Breast epithelium (tissue), 4 donors: Measurements from ENCODE around the gene RABAC1. TPM values are rescaled to one million over a fixed set of nuclear protein-coding genes. Genes with fewer than 3 reads are reported as not detected.

Source experiments
- DNase-seq, 2 donors: peaks; one replicate each; pipeline ENCODE4 v3.0.0-alpha.2; 2019; ENCODE audit warnings: low spot score in 2 of 2
- H3K27ac ChIP-seq, 2 donors: fragments of 200-600 bp; sonication (generic) in 1 of 2; one replicate each; pipeline ENCODE4 v1.5.1; 2016 to 2019; ENCODE audit warnings: mild to moderate bottlenecking in 1 of 2
- H3K27me3 ChIP-seq, 2 donors: fragments of 200-600 bp; sonication (generic) in 1 of 2; one replicate each; pipeline versions ENCODE4 v1.5.1 to v1.6.0; 2017 to 2019; ENCODE audit warnings: control low read depth in 1 of 2, mild to moderate bottlenecking in 1 of 2
- H3K36me3 ChIP-seq: fragments of 200-600 bp; one replicate; pipeline ENCODE4 v1.5.1; 2019
- H3K4me1 ChIP-seq, 2 donors: fragments of 200-600 bp; sonication (generic); one replicate each; pipeline ENCODE4 v1.5.1; 2016 to 2019; ENCODE audit warnings: control low read depth in 1 of 2
- H3K4me3 ChIP-seq, 3 donors: fragments of 200-600 bp; sonication (generic); 1 replicate in 2 of 3; 2 replicates in 1 of 3; pipeline ENCODE4 v1.5.1; 2016 to 2019; ENCODE audit warnings: mild to moderate bottlenecking in 3 of 3, moderate library complexity in 2 of 3
- H3K9me3 ChIP-seq, 2 donors: fragments of 200-600 bp; sonication (generic) in 1 of 2; one replicate each; pipeline ENCODE4 v1.5.1; 2016 to 2019; ENCODE audit warnings: control low read depth in 1 of 2
- POLR2A ChIP-seq: fragments of 450-650 bp; IDR thresholded peaks from one replicate; pipeline ENCODE4 v1.6.1; 2016; ENCODE audit warnings: antibody characterized with exemption, mild to moderate bottlenecking, moderate library complexity
- POLR2AphosphoS5 ChIP-seq, 3 donors: sonication (generic); formaldehyde crosslinking; IDR thresholded peaks; one replicate each; pipeline ENCODE4 v1.6.1; 2017; ENCODE audit warnings: antibody characterized with exemption in 3 of 3
- intact Hi-C: fragments of 100-400 bp; cut with DNase I; formaldehyde crosslinking; loops from one replicate; pipeline ENCODE4 v1.15.1; 2023; ENCODE audit warnings: low total_unique reads
- total RNA-seq, 3 donors: library from RNA; depleted of rRNA; stranded (reverse); fragments of >200 nt; gene quantifications; one replicate each; pipeline ENCODE4 v1.1.0, GENCODE V29; 2016
- TF ChIP-seq, protein P1 (sequence below), 3 donors: fragments of 450-650 bp; IDR thresholded peaks; one replicate each; pipeline ENCODE4 v1.5.1; 2016 to 2017; ENCODE audit warnings: antibody characterized with exemption in 3 of 3, mild to moderate bottlenecking in 3 of 3, moderate library complexity in 3 of 3

Gene RABAC1
- total RNA-seq, 3 donors from 2014 or later: 150 to 190 (median 153) TPM

GRCh38 chr19:41945135-41945766, 13.9 kb downstream of the RABAC1 start:
- Histone ChIP-seq H3K27me3 (peaks cover 0 to 6% of the 10 kb centered on the region in 2 donors), H3K36me3 (no peaks in the 10 kb centered on the region), H3K9me3 (no peaks in the 10 kb centered on the region), H3K27ac (no peak overlapping the region), H3K4me1 (peaks cover 0 to 5% of the 10 kb centered on the region in 2 donors), H3K4me3 (no peak overlapping the region)
- DNase-seq: peak in 1 of 2 donors; percentile 48
- no peak for TF ChIP-seq POLR2A
- TF ChIP-seq, protein P1, sequence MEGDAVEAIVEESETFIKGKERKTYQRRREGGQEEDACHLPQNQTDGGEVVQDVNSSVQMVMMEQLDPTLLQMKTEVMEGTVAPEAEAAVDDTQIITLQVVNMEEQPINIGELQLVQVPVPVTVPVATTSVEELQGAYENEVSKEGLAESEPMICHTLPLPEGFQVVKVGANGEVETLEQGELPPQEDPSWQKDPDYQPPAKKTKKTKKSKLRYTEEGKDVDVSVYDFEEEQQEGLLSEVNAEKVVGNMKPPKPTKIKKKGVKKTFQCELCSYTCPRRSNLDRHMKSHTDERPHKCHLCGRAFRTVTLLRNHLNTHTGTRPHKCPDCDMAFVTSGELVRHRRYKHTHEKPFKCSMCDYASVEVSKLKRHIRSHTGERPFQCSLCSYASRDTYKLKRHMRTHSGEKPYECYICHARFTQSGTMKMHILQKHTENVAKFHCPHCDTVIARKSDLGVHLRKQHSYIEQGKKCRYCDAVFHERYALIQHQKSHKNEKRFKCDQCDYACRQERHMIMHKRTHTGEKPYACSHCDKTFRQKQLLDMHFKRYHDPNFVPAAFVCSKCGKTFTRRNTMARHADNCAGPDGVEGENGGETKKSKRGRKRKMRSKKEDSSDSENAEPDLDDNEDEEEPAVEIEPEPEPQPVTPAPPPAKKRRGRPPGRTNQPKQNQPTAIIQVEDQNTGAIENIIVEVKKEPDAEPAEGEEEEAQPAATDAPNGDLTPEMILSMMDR (IDR thresholded peaks at IDR 0.05): no peak
- TF ChIP-seq POLR2AphosphoS5 (IDR thresholded peaks at IDR 0.05): no peak
- intact Hi-C loops: no loop called here

DNA sequence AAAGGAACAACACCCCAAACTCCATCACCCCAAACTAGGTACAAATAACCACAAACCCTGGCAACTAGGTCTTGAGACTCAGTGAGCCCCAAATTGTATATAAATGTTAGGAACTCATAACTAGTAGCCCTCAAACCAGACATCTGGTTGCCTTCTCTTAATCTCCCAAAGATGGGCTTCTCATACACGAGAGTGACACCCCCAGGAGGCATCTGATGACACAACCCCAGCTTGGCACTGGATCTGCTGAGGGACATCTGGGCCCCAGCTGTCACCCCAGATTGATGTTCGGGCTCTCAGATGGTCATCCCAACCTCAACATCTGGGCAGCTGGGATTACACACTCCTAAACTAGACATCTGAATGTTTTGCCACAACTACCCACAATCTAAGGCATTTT, 14.8 kb downstream of the RABAC1 start:
- Histone ChIP-seq H3K27ac (no peak overlapping the region), H3K4me1 (peaks cover 0 to 5% of the 10 kb centered on the region in 2 donors), H3K9me3 (no peaks in the 10 kb centered on the region), H3K36me3 (no peaks in the 10 kb centered on the region), H3K4me3 (no peak overlapping the region), H3K27me3 (peaks cover 0 to 12% of the 10 kb centered on the region in 2 donors)
- intact Hi-C loops: no loop called here
- no peak for TF ChIP-seq POLR2A
- TF ChIP-seq, protein P1 (IDR thresholded peaks at IDR 0.05): no peak
- no peak for TF ChIP-seq POLR2AphosphoS5 (IDR thresholded peaks at IDR 0.05)
- no peak for DNase-seq

GRCh38 chr19:41941410-41942202, 17.5 kb downstream of the RABAC1 start:
- Histone ChIP-seq H3K4me3 (no peak overlapping the region), H3K27me3 (peaks cover 0 to 21% of the 10 kb centered on the region in 2 donors), H3K36me3 (no peaks in the 10 kb centered on the region), H3K27ac (no peak overlapping the region), H3K4me1 (peaks cover 0 to 5% of the 10 kb centered on the region in 2 donors), H3K9me3 (no peaks in the 10 kb centered on the region)
- TF ChIP-seq POLR2AphosphoS5 (IDR thresholded peaks at IDR 0.05): no peak
- TF ChIP-seq, protein P1 (IDR thresholded peaks at IDR 0.05): no peak
- intact Hi-C loops: no loop called here
- DNase-seq: no peak

DNA sequence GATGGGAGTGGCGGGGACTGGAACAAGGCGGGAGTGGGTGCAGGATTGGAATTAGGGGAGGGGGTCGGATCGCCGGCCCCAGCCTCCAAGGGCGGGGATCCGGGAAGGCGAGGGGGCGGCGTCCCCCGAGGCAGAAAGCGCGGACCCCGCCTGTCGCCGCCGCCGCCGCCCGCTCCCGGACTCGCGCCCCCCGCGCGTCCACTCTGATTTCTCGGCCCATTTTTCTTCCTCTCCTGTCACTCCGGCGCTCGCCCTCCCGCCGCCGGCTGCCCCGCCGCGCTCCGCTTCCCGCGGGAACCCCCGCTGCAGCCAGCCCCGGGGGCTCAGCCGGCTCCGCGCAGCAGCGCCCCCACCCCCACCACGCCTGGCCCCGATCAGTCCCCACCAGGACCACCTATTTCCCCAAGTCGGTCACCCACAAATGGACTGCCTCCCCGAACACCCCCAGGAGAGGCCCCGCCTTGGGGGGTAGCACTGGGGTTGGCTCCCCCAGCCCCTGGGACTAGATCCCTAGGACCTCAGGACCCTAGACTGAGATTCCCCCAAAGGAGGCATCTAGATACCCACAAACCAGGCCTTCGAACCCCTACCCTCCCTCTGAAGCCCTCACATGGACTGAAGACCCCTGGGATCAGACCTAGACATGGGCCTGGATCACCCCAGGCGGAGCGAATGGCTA, 18.3 kb downstream of the RABAC1 start:
- H3K9me3 ChIP-seq: no peaks in the 10 kb centered on the region
- TF ChIP-seq POLR2AphosphoS5 (IDR thresholded peaks at IDR 0.05): no peak
- TF ChIP-seq POLR2A: no peak
- TF ChIP-seq, protein P1 (IDR thresholded peaks at IDR 0.05): no peak
- no peak for DNase-seq
- intact Hi-C loops: no loop called here
- peak overlapping the region; percentile 32 to 66 (median 64) for H3K4me3 ChIP-seq
- no peak overlapping the region for H3K27ac ChIP-seq
- no peaks in the 10 kb centered on the region for H3K36me3 ChIP-seq
- H3K27me3 ChIP-seq: peaks cover 1 to 27% of the 10 kb centered on the region in 2 donors
- peaks cover 0 to 5% of the 10 kb centered on the region in 2 donors for H3K4me1 ChIP-seq
